Motor neuron (in vitro differentiated cells): ENCODE data around the gene TNKS1BP1. TPM values are rescaled to one million over a fixed set of nuclear protein-coding genes. Genes with fewer than 3 reads are reported as not detected.
A peak's percentile ranks its signal among the peaks of the same experiment; 100 is the strongest.

Source experiments
- ATAC-seq, 8 experiments: fragments of 200-7000 bp; cut with Tn5 transposase; replicated peaks in 6 of 8; 2 replicates each; pipeline ENCODE4 v1.8.0; 2021; ENCODE audit warnings: mild to moderate bottlenecking in 8 of 8, moderate library complexity in 8 of 8
- H3K27ac ChIP-seq, 2 donors: fragments of 250-450 bp; sonication (Bioruptor Pico); 2 replicates each; pipeline ENCODE4 v1.9.0; 2021; ENCODE audit warnings: antibody characterized with exemption in 2 of 2, mild to moderate bottlenecking in 2 of 2, moderate library complexity in 1 of 2
- H3K4me1 ChIP-seq, 2 donors: fragments of 250-450 bp; sonication (Bioruptor Pico); replicated peaks in 1 of 2; 2 replicates each; pipeline ENCODE4 v1.6.1; 2021; ENCODE audit warnings: antibody characterized with exemption in 2 of 2, mild to moderate bottlenecking in 2 of 2, moderate library complexity in 1 of 2
- H3K4me3 ChIP-seq, 5 donors: fragments of 250-450 bp; sonication (Bioruptor Pico); 2 replicates each; pipeline ENCODE4 v1.9.0; 2021; ENCODE audit warnings: antibody characterized with exemption in 5 of 5, mild to moderate bottlenecking in 5 of 5, moderate library complexity in 4 of 5
- WGBS, 10 experiments: fragments of 450-650 bp; shearing (Covaris generic); methylation state at CpG; one replicate each; pipeline ENCODE4 v1.0.0; 2022; 5-methylcytosine and 5-hydroxymethylcytosine counted together
- in situ Hi-C, 9 experiments: fragments of 400-800 bp; cut with MboI; loops; one replicate each; pipeline ENCODE4 v1.15.0; 2021; ENCODE audit warnings: low sequenced_read_pairs in 9 of 9, low pct_unique_long_range_greater_than_20kb in 2 of 9; ENCODE audit not compliant: unreplicated experiment in 9 of 9
- total RNA-seq, 8 experiments: library from RNA; unstranded; fragments of 300-600 nt; gene quantifications; 2 replicates each; pipeline versions ENCODE4 v1.2.3 to v1.2.4, GENCODE V29; 2022

TNKS1BP1 gene, protein sequence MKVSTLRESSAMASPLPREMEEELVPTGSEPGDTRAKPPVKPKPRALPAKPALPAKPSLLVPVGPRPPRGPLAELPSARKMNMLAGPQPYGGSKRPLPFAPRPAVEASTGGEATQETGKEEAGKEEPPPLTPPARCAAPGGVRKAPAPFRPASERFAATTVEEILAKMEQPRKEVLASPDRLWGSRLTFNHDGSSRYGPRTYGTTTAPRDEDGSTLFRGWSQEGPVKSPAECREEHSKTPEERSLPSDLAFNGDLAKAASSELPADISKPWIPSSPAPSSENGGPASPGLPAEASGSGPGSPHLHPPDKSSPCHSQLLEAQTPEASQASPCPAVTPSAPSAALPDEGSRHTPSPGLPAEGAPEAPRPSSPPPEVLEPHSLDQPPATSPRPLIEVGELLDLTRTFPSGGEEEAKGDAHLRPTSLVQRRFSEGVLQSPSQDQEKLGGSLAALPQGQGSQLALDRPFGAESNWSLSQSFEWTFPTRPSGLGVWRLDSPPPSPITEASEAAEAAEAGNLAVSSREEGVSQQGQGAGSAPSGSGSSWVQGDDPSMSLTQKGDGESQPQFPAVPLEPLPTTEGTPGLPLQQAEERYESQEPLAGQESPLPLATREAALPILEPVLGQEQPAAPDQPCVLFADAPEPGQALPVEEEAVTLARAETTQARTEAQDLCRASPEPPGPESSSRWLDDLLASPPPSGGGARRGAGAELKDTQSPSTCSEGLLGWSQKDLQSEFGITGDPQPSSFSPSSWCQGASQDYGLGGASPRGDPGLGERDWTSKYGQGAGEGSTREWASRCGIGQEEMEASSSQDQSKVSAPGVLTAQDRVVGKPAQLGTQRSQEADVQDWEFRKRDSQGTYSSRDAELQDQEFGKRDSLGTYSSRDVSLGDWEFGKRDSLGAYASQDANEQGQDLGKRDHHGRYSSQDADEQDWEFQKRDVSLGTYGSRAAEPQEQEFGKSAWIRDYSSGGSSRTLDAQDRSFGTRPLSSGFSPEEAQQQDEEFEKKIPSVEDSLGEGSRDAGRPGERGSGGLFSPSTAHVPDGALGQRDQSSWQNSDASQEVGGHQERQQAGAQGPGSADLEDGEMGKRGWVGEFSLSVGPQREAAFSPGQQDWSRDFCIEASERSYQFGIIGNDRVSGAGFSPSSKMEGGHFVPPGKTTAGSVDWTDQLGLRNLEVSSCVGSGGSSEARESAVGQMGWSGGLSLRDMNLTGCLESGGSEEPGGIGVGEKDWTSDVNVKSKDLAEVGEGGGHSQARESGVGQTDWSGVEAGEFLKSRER (N-terminal part only)
- total RNA-seq: 100 to 1,000 TPM in 2 of 8 experiments, 10 to 100 TPM in 6; 28.4 to 104 (median 55.4) TPM

- peak within 1 kb of the TSS; percentile 57 to 97 (median 86) for H3K4me3 ChIP-seq
- in situ Hi-C loops: loop anchor here in 3 of 9 experiments (25.0 kb wide), 3 partner anchors 137 to 187 kb away; partner anchors contain the start of genes RTN4RL2 (in 1 of the 3) and SLC43A1 (in 1 of the 3)
- ATAC-seq: peak; percentile 69 to 90 (median 86)
- WGBS, 10 experiments: 1 to 16% (median 6%) methylated on average over 7 to 23 of the region's 61 CpGs; no CpG with 5 or more reads in 5 of the 10 experiments
- peak within 1 kb of the TSS; percentile 91 to 97 for H3K27ac ChIP-seq
- peaks cover 29 to 33% of the 10 kb centered on the region in 2 donors for H3K4me1 ChIP-seq
Measured at GRCh38 chr11:57324886-57325734, at the start of gene TNKS1BP1. Gene TNKS1BP1, minus strand, starts transcription at chr11:57324952. Its CDS starts 3,067 bp downstream, at chr11:57321885.

DNA sequence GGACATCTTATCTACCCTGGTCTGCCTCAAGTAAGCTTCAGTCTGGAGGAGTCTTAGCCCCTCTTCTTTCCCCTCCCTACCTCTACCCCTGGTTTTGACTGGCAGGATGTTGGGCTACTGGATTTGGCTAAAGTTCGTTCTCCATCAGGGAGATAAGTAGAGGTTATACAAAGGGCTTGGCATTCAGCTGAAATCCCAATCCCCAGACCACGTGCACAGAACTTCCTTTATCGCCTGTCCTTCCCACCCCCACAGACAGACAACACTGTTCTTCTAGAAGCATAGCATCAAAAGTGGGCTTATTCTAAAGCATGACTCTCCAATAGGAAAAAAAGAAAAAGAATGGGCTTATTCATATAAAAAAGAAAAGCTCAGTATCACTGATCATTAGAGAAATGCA, 48.4 kb upstream of the TNKS1BP1 start:
- in situ Hi-C loops: loop anchor here in 2 of 9 experiments (25.0 kb wide), 2 partner anchors 114 to 164 kb away; partner anchors contain the start of genes SMTNL1 (in 1 of the 2) and TIMM10 (in 1 of the 2)
- Histone ChIP-seq H3K27ac (no peak overlapping the region), H3K4me1 (no peaks in the 10 kb centered on the region), H3K4me3 (no peak overlapping the region)
- ATAC-seq: no peak
- 43 to 94% (median 70%) methylated on average over 2 to 3 of the region's 3 CpGs; no CpG with 5 or more reads in 3 of the 10 experiments for WGBS, 10 experiments

DNA sequence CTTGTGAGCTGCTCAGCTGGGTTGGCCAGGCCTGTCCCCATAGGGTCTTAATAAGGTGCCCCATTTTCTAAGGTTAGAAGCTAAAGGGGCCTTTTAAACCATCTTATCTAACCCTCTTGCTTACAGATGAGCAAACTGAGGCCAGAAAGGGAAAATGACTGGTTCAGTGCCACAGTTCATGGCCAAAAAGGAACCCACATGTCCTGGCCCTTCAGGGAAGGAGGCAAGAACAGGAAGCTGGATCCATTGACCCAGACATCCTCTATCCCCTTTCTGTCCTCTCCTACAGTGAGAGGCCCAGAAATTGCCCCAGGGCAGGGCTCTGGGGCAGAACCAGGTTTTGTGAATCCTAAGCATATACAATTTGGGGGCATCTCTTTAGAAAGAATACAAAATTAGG, 46.2 kb upstream of the TNKS1BP1 start:
- Histone ChIP-seq H3K27ac (no peak overlapping the region), H3K4me1 (no peaks in the 10 kb centered on the region), H3K4me3 (no peak overlapping the region)
- no peak for ATAC-seq
- in situ Hi-C loops: loop anchor here in 2 of 9 experiments (25.0 kb wide), 2 partner anchors 116 to 166 kb away; partner anchors contain the start of genes SMTNL1 (in 1 of the 2) and TIMM10 (in 1 of the 2)

GRCh38 chr11:57370251-57370650, 45.5 kb upstream of the TNKS1BP1 start:
- Histone ChIP-seq H3K4me1 (no peaks in the 10 kb centered on the region), H3K27ac (no peak overlapping the region), H3K4me3 (no peak overlapping the region)
- in situ Hi-C loops: loop anchor here in 2 of 9 experiments (25.0 kb wide), 2 partner anchors 117 to 167 kb away; partner anchors contain the start of genes SMTNL1 (in 1 of the 2) and TIMM10 (in 1 of the 2)
- peak in 1 of 8 experiments; percentile 49 for ATAC-seq
- 6 to 92% (median 83%) methylated on average over 2 to 5 of the region's 7 CpGs; no CpG with 5 or more reads in 2 of the 10 experiments for WGBS, 10 experiments

DNA sequence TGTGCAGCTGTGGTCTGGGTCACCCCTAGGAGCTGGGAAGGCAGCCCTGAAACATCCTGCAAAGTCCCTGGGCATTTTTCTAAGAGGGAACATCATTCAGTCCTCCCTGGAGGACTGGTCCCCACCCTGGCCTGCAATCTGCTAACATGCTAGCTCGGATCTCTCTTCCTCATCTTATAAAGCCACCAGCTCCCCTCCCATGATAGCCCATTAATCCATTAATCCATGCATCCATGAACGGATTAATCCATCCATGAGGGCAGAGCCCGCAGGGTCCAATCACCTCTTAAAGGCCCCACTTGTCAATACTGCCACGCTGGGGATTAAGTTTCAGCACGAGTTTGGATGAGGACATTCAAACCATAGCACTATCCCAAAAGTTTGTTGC, 44.1 kb upstream of the TNKS1BP1 start:
- Histone ChIP-seq H3K27ac (no peak overlapping the region), H3K4me1 (no peaks in the 10 kb centered on the region), H3K4me3 (no peak overlapping the region)
- ATAC-seq: no peak
- 51 to 100% (median 86%) methylated on average over 1 to 2 of the region's 5 CpGs; no CpG with 5 or more reads in 6 of the 10 experiments for WGBS, 10 experiments
- in situ Hi-C loops: loop anchor here in 2 of 9 experiments (25.0 kb wide), 2 partner anchors 118 to 168 kb away; partner anchors contain the start of genes SMTNL1 (in 1 of the 2) and TIMM10 (in 1 of the 2)

DNA sequence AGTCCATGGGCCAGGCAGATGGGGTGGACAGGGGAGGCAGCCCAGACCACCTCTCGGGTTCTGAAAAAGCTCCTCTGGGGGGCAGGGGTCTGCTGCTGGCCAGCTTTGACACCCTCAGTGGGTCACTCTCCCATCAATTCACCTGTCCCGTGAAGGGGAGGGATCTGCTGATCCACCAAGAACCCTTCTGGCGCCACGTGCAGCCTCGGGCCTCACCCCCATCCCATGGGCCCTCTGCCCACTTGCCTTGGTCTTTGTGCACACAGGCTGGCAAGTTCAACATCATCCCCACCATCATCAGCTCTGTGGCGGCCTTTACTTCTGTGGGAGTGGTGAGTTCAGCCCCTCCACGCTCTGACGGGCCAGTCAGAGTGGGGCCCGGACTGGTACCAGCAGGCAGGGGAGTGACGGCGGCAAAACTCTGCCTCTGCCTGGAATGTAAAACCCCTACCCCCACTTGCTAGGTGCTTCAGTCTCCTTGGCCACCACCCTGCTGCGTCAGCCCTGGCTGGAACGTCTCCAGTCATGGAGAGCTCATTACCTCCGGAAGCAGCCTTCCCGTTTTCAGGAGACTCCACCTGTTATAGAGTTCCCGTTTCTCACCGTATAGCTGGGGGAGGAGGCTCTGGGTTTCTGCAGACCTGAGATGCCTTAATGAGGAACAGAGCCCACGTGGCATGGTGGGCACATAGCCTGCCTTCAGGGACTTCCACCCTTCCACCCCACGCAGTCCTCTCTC, 43.5 kb upstream of the TNKS1BP1 start:
- 0 to 93% (median 87%) methylated on average over 1 to 9 of the region's 19 CpGs; no CpG with 5 or more reads in 4 of the 10 experiments for WGBS, 10 experiments
- in situ Hi-C loops: loop anchor here in 2 of 9 experiments (25.0 kb wide), 2 partner anchors 119 to 169 kb away; partner anchors contain the start of genes SMTNL1 (in 1 of the 2) and TIMM10 (in 1 of the 2)

DNA sequence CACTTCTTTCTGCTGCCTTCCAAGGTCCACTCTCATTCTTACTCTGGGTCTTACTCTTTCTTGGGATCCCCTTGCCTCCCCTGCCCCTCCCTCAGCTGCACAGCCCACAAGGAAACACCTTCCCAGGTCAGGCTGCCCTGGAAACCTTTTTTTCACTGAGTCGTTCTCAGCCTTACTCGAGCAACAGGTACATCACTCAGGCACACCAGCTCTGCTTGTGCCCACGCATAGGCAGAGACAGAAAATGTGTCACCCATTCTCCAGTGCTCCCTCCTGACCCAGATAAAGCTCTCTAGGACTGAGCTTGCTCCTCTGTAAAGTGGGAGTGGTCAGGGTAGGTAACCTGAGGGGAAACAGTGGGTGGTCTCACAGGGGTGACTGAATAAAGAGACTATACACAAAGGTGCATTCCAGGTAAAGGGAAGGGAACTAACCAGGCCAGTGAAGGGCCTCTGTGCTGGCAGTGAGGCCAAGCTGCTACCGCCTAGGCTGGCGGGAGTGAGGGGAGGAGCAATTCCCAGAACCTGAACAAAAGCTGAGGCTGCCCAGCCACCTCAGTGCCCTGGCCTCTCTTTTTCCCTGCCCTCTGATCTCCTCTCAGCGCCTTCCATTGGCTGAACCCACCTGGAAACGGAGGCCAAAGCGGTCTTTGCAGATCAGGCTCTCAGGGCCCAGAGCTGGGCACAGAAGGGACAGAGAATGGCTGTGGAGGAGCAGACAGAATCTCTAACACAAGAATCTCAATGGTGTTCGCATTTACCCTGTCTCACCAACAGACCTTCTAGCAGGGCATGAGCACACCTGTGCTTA, 40.3 kb upstream of the TNKS1BP1 start:
- Histone ChIP-seq H3K4me3 (no peak overlapping the region), H3K4me1 (no peaks in the 10 kb centered on the region), H3K27ac (no peak overlapping the region)
- 0 to 78% (median 70%) methylated on average over 1 to 6 of the region's 9 CpGs; no CpG with 5 or more reads in 1 of the 10 experiments for WGBS, 10 experiments
- no peak for ATAC-seq
- in situ Hi-C loops: loop anchor here in 2 of 9 experiments (25.0 kb wide), 2 partner anchors 122 to 172 kb away; partner anchors contain the start of genes SMTNL1 (in 1 of the 2) and TIMM10 (in 1 of the 2)

More for the DNA sequence above, 43.5 kb upstream of the TNKS1BP1 start:
- ATAC-seq: no peak
- no peak overlapping the region for H3K4me3 ChIP-seq
- H3K4me1 ChIP-seq: no peaks in the 10 kb centered on the region
- no peak overlapping the region for H3K27ac ChIP-seq

- in situ Hi-C loops: loop anchor here in 2 of 9 experiments (25.0 kb wide), 2 partner anchors 124 to 174 kb away; partner anchors contain the start of genes SMTNL1 (in 1 of the 2) and TIMM10 (in 1 of the 2)
- H3K4me3 ChIP-seq: no peak overlapping the region
- no peak overlapping the region for H3K27ac ChIP-seq
- no peak for ATAC-seq
- peaks cover 0 to 2% of the 10 kb centered on the region in 2 donors for H3K4me1 ChIP-seq
- WGBS, 10 experiments: 7 to 85% (median 59%) methylated on average over 2 to 6 of the region's 7 CpGs; no CpG with 5 or more reads in 4 of the 10 experiments
Measured at GRCh38 chr11:57363131-57364080, 38.7 kb upstream of the TNKS1BP1 start.

GRCh38 chr11:57361926-57362325, 37.2 kb upstream of the TNKS1BP1 start:
- ATAC-seq: no peak
- WGBS, 10 experiments: 13 to 100% (median 63%) methylated on average over 1 to 3 of the region's 3 CpGs; no CpG with 5 or more reads in 2 of the 10 experiments
- in situ Hi-C loops: loop anchor here in 2 of 9 experiments (25.0 kb wide), 2 partner anchors 125 to 175 kb away; partner anchors contain the start of genes SMTNL1 (in 1 of the 2) and TIMM10 (in 1 of the 2)
- Histone ChIP-seq H3K27ac (no peak overlapping the region), H3K4me3 (no peak overlapping the region), H3K4me1 (peaks cover 0 to 2% of the 10 kb centered on the region in 2 donors)
